Measurements from ENCODE around the gene POLN.

GRCh38 chr4:2241410-2242353, at the start of gene POLN, which contains the start of gene HAUS3:
- no peak for TF ChIP-seq EZH2 (IDR thresholded peaks at IDR 0.05; ENCODE audit: borderline replicate concordance)
- no peak for TF ChIP-seq CTCF (IDR thresholded peaks at IDR 0.05; ENCODE audit: poor library complexity)
